ENCODE data around the gene CACNA1C.

- no peak for TF ChIP-seq CTCF (IDR thresholded peaks at IDR 0.05)
- TF ChIP-seq EZH2 (IDR thresholded peaks at IDR 0.05; ENCODE audit: borderline replicate concordance, insufficient read depth, low read depth, low read length, poor library complexity, severe bottlenecking) = no peak
Measured at GRCh38 chr12:2681450-2682205, 628.8 kb downstream of the CACNA1C start.

Measured in B cell (primary cell).